HG03025 (cell line): Measurements from ENCODE around the gene JPH4.

Experiments used
- ATAC-seq: cut with Tn5 transposase; IDR thresholded peaks from one replicate; pipeline ENCODE4 v1.9.1; 2021; ENCODE audit warnings: mild to moderate bottlenecking, moderate library complexity; ENCODE audit not compliant: unreplicated experiment, low FRiP score

Gene JPH4

DNA sequence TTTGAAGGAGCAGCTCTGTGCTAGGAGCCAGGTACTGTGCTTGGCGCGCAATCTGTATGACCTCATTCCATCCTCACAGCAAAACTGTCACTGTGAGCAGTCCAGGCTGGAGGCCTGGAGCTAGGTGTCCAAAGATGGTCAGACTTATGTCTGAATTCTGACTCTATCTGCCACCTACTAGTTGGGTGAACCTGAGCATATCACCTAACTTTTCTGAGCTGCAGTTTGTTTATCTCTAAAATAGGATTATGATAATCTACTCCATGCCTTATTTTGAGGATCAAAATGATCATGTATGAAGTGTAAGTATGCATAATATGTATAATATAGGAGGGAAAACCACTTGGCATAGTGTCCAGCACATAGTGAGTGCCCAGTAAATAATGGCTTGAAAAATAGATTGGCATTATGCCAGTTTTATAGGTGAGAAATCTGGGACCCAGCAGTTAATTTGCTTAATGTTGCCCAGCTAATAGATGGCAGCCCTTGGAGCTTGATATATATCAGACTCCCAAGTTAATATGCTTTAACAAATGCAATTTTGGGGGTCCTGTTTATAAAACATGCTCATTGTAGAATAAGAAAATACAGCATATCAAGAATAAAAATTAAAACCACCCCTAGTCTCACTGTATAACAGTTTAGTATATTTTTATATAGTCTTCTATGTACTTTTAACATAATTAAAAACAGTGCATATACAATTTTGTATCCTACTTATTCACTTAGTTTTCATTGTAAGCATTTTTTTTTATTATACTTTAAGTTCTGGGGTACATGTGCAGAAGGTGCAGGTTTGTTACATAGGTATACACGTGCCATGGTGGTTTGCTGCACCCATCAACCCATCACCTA, 4.5 kb upstream of the JPH4 start:
- no peak for ATAC-seq

DNA sequence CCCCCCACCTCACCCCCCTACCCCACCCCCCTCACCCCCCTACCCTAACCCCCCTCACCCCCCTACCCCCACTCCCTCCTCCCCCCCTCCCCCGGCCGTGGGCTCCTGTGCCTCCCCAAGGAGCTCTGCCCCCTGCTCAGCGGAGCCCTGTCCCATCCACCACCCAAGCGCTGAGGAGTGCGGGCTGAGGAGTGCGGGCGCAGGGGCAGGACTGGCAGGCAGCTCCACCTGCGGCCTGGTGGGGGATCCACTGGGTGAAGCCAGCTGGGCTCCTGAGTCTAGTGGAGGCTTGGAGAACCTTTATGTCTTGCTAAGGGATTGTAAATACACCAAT, 2.3 kb upstream of the JPH4 start:
- ATAC-seq: no peak

DNA sequence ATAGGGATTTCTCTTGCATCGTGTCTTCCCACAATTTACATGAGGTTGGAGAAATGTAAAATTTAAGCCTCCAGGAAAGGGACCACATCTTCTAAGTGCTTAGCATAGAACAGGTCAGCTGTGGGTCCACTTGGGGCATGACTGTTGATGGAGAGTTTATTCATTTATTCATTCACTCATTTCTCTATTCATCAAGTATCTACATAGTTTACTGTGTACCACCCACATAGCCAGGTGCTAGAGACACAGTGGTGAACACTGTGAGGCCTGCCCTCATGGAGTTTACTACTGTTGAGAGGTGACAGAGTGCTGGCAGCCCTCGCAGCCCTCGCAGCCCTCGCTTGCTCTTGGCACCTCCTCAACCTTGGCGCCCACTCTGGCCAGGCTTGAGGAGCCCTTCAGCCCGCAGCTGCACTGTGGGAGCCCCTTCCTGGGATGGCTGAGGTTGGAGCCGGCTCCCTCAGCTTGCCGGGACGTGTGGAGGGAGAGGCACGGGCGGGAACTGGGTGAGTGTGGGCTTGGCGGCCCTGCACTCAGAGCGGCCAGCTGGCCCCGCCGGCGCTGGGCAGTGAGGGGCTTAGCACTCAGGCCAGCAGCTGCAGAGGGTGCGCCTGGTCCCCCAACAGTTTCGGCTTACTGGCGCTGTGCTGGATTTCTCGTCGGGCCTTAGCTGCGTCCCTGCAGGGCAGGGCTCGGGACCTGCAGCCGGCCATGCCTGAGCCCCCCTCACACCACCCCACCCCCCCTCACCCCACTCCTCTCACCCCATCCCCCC, 1.7 kb upstream of the JPH4 start:
- ATAC-seq: no peak

DNA sequence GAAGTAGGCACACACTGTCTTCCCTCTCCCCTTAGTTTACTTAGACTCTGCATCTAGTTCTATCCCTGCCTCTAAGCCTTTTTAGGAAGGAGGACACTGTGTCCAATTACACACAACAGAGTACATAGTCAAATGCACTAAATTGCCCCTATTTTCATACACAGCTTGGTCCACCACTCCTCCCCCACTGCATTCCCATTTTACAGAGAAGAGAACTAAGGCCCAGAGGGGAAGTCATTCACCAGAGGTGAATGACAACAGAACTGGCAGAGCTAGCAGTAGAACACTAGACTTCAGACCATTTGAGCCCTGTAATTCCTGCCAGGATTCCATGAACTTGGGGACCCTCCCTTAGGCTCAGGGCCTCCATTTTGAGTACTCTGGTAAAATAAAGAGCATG, 1.1 kb upstream of the JPH4 start:
- ATAC-seq: no peak

DNA sequence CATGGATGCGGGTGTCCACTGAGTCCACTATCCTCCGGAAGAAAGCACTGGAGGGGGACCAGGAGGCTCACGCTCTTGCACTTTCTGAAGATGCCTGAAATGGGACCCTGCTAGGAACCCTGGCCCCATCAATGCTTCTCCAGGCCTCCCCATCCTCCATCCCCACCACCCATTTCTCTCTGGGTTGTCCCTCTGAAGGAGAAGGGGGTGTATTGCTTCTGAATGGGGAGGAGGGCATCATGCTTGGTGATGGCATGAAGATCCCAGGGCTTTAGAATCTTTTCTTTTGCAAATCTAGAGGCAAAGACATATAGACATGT, 681 bp upstream of the JPH4 start:
- ATAC-seq: no peak

DNA sequence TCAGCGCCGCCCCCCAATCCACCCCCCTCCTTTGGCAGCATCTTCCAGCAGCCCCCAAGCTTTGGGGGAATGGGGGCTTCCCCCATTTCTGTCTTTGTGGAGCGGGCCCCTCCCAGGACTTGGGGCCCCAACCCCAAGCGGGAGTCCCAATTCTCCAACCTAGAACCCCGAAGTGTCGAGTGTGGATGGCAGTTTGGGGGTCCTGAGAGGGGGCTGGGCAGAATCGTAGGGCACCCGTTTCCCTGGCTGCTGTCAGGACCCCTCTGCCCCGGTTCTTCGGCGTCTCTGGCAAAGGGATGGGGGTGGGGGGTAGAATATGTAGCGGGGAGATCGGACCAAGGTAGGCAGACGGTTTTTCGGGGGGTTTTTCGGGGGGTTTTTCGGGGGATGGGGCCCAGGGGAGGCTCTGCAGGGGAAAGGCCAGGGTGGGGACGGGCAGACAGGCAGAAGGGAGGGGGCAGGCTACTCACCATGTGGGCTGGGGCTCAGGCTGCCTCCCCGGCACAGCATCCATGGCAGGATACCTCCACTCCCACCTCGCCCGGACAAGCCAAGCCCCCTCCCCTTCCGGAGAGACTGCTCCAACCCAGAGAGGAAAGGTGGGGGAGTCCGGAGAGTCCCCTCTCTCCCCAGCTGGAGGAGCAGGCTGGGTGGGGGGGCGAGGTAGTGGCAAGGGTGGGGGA, 739 bp downstream of the JPH4 start:
- no peak for ATAC-seq

DNA sequence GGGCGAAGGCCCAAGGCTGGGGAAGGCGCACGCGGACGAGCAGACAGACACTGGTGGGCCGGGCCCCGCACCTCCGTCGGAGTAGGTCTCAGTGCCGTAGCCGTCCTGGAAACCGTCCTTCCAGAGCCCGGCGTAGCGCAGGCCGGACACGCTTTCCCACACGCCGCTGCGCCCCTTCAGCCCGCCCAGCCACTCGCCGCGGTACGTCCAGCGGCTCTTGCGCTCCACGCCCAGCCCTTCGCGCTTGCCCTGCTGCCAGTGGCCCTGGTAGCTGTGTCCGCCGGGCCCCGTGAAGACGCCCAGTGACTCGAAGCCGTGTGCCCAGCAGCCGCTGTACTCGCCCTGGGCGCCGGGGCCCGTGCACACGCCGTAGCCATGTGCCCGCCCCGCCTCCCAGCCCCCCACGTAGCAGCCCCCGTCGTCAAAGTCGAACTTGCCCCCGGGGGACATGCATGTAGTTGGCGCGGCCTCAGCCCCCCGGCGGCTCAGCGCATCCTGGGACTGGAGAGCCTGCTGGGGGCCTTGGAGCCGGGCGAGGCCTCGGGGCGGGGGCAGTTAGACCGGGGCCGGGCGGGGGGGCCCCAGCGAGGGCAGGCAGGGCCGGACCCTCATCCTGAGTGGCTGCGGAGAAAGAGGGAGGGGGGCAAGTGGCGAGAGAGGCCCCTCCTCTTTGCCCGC, 1.4 kb downstream of the JPH4 start:
- ATAC-seq: no peak

DNA sequence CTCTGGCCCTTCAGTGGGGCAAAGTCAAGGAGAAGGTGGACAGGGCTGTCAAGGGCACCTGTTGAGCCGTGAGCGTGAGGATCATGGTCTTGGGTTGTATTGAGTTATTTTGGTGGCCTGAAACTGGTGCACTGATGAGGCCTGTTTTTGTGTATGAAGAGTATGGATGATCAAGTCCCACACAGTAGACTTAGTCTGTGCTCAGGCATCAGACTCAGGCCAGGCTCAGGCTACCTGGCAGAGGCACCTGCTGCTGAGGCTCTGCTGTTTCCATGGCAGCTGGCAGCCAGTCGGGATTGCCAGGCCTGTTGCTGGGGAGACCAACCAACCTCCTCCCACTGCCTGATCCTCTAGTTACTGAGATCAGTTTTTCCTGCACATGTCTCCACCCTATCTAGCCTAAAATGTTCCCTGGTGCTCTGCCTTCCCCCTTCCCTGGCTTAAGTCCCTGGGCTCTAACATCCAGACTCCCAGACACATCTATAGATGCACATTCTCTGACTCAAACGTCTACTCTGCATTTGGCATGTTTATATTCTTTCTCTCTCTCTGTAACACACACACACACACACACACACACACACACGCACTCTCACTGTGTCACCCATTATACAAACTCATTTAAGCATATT, 5.1 kb downstream of the JPH4 start:
- no peak for ATAC-seq

DNA sequence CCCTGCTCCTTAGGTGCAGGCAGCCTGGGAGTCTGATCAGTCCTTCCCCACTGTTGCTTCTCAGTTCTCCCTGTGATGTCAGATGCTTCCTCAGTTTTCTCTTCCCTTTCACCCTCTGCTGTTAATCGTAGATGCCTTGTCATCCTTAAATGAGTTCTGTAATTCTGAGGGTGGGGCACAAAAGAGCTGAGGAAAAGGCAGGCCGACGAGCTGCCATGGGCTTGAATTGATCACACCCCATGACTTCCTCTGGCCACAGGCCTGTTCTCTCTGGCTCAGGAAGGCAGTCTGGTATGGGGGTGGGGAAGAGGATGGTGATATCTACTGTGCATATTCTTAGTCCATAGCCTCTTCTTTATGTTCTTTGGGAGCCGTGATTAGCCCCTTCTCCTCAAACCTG, 5.8 kb downstream of the JPH4 start:
- ATAC-seq: no peak

DNA sequence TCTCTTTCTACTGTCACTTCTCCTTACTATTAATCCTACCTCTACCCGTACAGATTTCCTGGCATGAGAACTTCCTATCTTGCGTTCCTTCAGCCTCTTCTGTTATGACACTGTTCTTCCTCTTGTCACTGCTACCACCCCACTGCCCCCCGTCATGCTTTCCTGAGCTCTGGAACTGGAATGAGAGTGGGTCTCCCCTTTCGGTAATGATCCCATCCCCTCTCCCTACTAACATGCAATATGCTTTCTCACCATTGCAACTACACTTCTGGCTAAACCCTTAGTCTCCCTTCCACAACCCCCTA, 6.1 kb downstream of the JPH4 start:
- no peak for ATAC-seq

DNA sequence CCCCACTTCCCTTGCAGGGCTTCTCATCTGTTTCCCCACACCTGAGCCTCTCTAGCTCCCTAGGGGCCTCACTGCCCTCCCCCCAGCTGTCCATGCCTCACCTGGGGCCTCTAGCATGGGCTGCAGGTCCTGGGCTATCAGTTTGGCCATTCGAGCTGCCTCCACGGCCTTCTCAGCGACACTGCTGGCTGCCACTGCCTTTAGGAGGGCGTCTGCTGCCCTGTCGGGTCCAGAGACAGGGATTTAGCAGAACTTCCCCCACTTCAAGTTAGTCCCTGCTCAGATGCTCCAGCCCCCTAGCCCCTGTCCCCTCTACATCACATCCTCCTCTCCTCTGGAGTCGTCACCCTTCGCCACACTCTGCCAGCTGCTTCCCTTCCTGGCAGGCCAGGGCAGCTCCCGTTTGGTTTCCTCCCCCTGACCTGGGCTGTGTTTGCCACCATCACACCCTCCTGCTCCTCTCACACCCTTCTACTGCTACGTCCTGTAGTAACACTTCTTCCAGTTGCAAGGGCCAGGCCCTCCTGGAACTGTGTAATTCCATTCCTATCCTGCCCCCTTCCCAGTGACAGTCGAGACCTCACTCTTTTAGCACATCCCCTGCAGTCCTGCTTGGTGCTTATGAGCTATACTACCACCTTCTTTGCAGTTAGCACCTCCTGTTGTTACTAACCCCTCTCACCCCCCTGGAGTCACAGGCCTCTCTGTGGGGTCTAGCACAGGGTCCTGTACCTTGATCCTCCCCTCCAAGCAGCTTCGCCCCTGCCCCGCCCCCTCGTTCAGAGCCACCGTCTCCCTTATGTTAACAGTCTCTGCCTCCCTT, 6.7 kb downstream of the JPH4 start:
- no peak for ATAC-seq

DNA sequence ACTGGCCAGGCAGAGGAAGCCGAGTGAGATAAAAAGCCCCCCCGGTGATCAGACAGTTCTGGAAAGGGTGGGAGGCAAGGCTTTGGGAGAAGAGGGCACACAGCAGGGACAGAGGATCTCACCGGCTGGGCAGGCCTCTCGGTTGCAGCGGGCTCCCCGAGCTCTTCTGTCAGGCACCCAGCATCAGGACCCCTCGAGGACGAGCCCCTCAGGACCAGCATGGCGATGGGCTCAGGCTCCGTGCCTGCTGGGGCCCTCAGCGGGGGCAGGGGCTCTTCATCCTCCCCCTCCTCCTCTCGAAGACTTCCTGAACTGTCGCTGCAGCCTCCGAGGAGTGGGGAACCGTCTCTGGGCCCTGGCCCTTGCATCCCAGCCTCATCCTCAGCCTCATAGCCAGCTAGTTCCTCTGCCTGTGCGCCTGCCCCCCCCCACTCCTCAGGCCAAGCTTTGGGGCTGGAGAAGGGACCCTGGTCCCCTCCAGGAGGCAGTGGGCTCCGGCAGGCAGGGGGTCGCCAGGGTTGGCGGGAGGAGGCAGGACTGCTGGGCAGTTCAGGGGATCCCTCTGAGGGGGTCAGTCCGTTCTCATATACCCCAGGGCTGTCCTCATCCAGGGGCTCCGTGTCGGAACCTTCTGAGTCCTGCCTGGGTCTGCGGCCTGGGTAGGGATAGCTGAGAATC, 7.6 kb downstream of the JPH4 start:
- no peak for ATAC-seq

DNA sequence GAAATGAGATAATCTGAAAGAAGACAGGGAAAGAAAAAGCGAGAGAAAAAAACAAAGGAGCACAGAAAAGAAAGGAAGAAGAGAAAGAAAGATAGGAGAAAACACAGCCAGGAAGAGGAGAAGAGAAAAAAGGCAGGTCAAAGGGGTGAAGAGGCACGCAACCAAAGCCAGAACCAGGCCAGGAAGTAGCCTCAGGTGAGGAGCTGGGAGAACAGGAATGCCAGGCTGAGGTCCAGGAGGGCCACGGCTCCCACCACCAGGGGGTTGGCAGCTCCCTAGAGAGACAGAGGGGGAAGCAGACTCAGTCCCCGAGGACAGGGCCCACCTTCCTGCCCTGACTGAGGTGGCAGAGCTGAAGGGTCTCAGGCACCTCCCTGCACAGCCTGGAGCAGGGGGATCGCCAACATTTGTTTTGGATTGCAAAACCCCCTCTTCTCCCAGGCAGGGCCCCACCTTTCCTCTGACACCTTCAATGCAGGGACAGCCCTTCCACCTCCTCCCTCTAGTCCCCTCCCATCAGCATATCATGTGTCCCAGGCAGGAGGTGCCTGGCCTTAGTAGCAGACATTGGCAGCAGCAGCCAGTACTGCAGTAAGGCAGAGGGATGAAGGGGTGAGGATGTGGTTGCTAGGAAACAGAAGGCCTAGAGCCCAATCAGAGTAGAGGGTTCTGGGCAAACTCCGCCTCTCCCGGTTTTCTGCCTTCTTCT, 9.0 kb downstream of the JPH4 start:
- ATAC-seq: no peak

DNA sequence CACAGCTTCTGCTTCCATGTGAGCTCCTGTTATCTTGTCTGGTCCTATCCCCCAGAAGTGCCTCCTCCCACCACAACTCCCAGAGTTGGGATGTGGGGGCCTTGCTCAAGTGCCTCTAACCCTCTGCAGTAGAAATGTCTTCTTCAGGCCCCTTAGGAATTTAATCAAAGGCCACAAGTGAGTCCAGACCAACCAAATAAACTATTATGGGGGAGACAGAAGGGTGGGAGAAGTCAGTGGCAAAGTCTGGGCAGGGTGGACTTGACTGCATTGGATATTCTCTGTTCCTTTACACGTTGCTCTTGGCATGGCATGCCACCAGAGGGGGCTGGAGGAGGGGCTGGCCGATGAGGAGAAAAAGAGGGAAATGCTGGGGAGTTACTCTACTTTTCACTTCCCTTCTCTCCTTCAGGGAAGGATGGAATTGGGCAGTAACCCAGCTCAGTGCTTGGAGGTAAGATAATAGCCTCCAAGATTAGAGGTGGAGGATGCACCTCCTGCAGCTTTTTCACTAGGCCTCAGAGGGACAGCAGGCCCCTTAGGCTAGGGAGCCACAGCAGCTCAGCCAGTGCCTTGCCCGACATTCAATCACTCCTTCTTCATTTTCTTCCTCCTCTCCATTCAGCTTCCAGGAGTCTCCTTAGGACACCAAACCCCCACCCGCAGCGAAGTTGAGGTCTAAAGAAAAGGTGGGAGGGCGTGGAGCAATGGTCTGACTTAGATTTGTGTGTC, 9.8 kb downstream of the JPH4 start:
- ATAC-seq: no peak

DNA sequence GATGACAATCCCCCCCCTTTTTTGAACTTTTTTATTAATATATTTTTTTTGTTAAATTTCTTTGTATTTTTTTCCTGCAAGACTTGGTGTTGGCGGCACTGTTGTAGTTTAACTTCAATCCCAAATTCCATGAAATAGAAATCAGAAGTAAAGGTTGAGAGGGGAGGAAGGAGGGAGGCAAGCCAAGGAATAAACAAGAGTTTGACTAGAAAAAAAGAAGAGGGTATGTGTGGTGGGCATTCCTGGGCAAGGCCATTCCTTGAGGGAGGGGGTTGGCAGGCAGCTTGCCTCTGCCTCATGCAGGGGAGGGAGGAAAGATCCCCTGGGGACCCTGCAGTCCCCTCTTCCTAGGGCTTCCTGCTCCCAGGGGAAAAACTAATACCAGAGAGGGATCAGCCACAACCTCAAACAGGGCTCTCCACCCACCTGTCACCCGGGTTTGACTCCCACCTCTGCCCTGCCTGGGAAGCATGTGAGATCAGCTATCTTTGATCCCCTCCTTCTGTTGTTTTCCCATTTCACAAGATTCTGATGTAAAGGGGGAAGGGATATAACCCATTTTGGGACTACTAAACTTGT, 10.5 kb downstream of the JPH4 start:
- ATAC-seq: no peak

DNA sequence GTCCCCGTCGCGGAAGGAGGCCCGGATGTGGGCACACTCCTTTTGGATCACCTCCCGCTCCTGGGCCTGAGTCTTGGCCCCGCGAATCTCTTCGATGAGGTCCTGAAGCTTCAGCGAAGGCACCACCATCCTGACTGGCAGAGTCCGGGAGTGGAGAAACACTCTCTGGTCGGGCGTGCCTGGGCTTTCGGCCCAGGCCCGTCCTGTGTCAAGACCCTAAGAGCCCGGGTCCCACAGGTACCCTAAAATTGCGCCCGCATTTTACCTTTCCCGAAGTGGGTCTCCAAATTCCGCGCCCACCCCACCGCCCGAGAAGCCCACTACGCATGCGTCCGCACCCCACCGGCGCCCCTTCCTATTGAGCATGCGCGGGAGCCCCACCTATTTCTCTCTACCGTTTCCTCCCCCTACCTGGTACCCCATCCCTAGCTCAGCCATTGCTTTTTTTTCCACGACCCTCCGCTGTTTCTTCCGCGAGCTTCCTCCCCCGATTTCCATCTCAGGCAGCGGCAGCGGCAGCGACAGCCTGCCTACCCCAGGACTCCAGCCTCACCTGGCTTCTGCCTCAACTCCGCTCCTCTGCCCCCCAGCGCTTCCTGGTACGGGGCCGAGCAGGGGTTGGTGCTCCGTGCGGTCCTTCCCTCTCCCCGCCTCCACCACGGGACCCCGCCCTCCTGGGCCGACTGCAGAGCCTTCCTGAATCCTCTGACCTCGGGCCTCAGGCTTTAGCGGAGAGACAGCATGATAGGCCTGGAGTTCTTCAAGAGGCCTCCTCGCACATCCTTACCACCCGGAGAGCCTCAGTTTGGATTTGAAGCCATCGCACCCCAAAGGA, 11.2 kb downstream of the JPH4 start, which contains the start of gene AP1G2:
Gene AP1G2 (minus strand): TSS at position 606 of the 835 bp plus-strand sequence. CDS start 477 bp downstream, at position 129.
- ATAC-seq: peak; percentile 86

DNA sequence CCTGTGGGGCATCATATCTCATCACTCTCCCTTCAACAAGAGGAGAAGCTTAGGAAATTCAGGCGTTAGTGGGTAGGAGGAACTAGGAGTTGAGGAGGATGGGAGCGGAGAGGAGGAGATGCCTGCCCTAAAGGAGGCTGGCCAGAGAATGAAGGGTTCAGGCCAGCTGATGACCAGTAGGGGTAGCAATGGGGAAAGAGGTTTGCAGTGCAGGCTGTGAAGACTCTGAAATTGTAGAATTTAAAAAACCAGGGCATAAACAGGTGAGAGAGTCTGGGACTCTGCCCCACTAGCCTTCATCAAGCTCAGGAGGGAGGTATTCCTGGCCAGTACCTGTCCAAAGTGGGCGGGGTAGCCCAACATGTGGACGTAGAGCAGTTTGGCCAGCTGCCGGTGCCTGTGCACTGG, 11.8 kb downstream of the JPH4 start:
- no peak for ATAC-seq
